A673 (cell line): ENCODE data around the gene MTHFD2L. TPM values are rescaled to one million over a fixed set of nuclear protein-coding genes. Genes with fewer than 3 reads are reported as not detected.

Experiments
- BruUV-seq: library from RNA; stranded (reverse); fragments of 400-500 nt; replicated peaks from 2 replicates; lab custom pipeline; 2021; lab: Mats Ljungman, UMichigan
- CTCF ChIA-PET: fragments of 300-600 bp; sonication (Branson Sonifier 250); formaldehyde crosslinking; loops from one replicate; lab custom pipeline; 2022; ENCODE audit warnings: antibody characterized with exemption; lab: Charles Lee
- POLR2A ChIA-PET: fragments of 300-600 bp; sonication (Branson Sonifier 250); formaldehyde crosslinking; loops from one replicate; lab custom pipeline; 2022; ENCODE audit warnings: antibody characterized with exemption; ENCODE audit not compliant: low non-redundant PET; lab: Charles Lee
- DNase-seq: peaks from one replicate; pipeline ENCODE4 v3.0.0-alpha.2; 2015; ENCODE audit warnings: low spot score
- H3K27ac ChIP-seq: fragments of 200-600 bp; sonication (generic); 2 replicates; pipeline ENCODE4 v1.5.1; 2016; ENCODE audit warnings: mixed run types, low read depth, mild to moderate bottlenecking, mixed read lengths, antibody characterized with exemption, low read length; ENCODE audit not compliant: poor library complexity, severe bottlenecking
- H3K27me3 ChIP-seq: fragments of 200-600 bp; sonication (generic); replicated peaks from 2 replicates; pipeline ENCODE4 v1.6.1; 2017; ENCODE audit warnings: mixed run types, low read depth, mild to moderate bottlenecking, mixed read lengths, antibody characterized with exemption, low read length; ENCODE audit not compliant: insufficient read depth, poor library complexity
- H3K36me3 ChIP-seq: fragments of 200-600 bp; sonication (generic); 2 replicates; pipeline ENCODE4 v1.6.1; 2016; ENCODE audit warnings: mixed run types, mild to moderate bottlenecking, mixed read lengths, antibody characterized with exemption, low read length; ENCODE audit not compliant: insufficient read depth, poor library complexity, severe bottlenecking
- H3K4me1 ChIP-seq: fragments of 200-600 bp; sonication (generic); 2 replicates; pipeline ENCODE4 v1.6.1; 2017; ENCODE audit warnings: mixed run types, mild to moderate bottlenecking, mixed read lengths, antibody characterized with exemption, low read length; ENCODE audit not compliant: insufficient read depth, poor library complexity, severe bottlenecking
- H3K4me3 ChIP-seq: fragments of 200-600 bp; sonication (generic); 2 replicates; pipeline ENCODE4 v1.5.1; 2016; ENCODE audit warnings: low read depth, mixed run types, mild to moderate bottlenecking, mixed read lengths, low read length; ENCODE audit not compliant: poor library complexity, severe bottlenecking
- H3K9me3 ChIP-seq: fragments of 200-600 bp; sonication (generic); 2 replicates; pipeline ENCODE4 v1.6.1; 2016; ENCODE audit warnings: mixed run types, low read depth, mild to moderate bottlenecking, mixed read lengths, antibody characterized with exemption, low read length; ENCODE audit not compliant: poor library complexity, severe bottlenecking
- EZH2 ChIP-seq: fragments of 200-600 bp; sonication (generic); IDR thresholded peaks from 2 replicates; pipeline ENCODE4 v1.6.1; 2017; ENCODE audit warnings: borderline replicate concordance, low read depth, mild to moderate bottlenecking, mixed read lengths, antibody characterized with exemption, low read length; ENCODE audit not compliant: poor library complexity, severe bottlenecking
- intact Hi-C: fragments of 100-400 bp; cut with micrococcal nuclease; formaldehyde crosslinking; loops from one replicate; pipeline ENCODE4 v1.10.0; 2022; ENCODE audit not compliant: unreplicated experiment
- total RNA-seq: library from RNA; stranded (reverse); gene quantifications from 2 replicates; pipeline ENCODE4 v1.2.3, GENCODE V29; 2021
- TF ChIP-seq, protein P1 (sequence below): fragments of 300-800, 200-600 bp; sonication (generic); conservative IDR thresholded peaks from 2 replicates; pipeline ENCODE4 v1.5.1; 2017; ENCODE audit warnings: low read depth, mild to moderate bottlenecking, antibody characterized with exemption, low read length, moderate library complexity, mixed read lengths

MTHFD2L gene
- total RNA-seq, 1 experiment from 2014 or later, result 11.4 TPM

- BruUV-seq, result no TSS peak
- Histone ChIP-seq H3K27me3 (no peaks in the 10 kb centered on the region), H3K27ac (no peak overlapping the region), H3K4me1 (no peaks in the 10 kb centered on the region), H3K9me3 (no peaks in the 10 kb centered on the region), H3K36me3 (no peaks in the 10 kb centered on the region), H3K4me3 (no peak overlapping the region)
- POLR2A ChIA-PET, result no interaction called here
- CTCF ChIA-PET, result no interaction called here
- no peak for TF ChIP-seq EZH2
- TF ChIP-seq, protein P1, sequence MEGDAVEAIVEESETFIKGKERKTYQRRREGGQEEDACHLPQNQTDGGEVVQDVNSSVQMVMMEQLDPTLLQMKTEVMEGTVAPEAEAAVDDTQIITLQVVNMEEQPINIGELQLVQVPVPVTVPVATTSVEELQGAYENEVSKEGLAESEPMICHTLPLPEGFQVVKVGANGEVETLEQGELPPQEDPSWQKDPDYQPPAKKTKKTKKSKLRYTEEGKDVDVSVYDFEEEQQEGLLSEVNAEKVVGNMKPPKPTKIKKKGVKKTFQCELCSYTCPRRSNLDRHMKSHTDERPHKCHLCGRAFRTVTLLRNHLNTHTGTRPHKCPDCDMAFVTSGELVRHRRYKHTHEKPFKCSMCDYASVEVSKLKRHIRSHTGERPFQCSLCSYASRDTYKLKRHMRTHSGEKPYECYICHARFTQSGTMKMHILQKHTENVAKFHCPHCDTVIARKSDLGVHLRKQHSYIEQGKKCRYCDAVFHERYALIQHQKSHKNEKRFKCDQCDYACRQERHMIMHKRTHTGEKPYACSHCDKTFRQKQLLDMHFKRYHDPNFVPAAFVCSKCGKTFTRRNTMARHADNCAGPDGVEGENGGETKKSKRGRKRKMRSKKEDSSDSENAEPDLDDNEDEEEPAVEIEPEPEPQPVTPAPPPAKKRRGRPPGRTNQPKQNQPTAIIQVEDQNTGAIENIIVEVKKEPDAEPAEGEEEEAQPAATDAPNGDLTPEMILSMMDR, result no peak
- intact Hi-C loops, result no loop called here
- DNase-seq, result no peak
Observed at GRCh38 chr4:74258963-74259362, 101.0 kb downstream of the MTHFD2L start.

GRCh38 chr4:74260036-74260435 is 102.1 kb downstream of the MTHFD2L start:
- no TSS peak for BruUV-seq
- TF ChIP-seq, protein P1, result no peak
- no peak for TF ChIP-seq EZH2
- Histone ChIP-seq H3K4me3 (no peak overlapping the region), H3K36me3 (no peaks in the 10 kb centered on the region), H3K27ac (no peak overlapping the region), H3K9me3 (no peaks in the 10 kb centered on the region), H3K4me1 (no peaks in the 10 kb centered on the region), H3K27me3 (no peaks in the 10 kb centered on the region)
- DNase-seq, result no peak
- intact Hi-C loops, result no loop called here
- CTCF ChIA-PET, result no interaction called here
- POLR2A ChIA-PET, result no interaction called here

DNA sequence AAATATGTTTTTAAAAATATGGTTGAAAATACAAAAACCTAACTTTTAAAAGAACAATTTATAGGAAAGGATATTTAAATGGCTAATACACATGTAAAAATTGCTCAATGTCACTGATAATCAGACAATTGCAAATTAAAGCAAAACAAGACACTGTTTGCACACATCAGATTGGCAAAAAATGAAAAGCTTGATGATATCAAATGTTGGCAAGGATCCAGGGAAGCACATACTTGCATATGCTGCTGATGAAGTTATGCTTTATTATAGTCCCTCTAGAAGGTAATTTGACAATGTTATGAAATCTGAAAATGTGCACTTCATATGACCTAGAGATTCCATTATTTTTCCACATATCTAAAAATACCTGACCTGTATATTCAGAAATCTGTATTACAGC is 104.6 kb downstream of the MTHFD2L start:
- ChIA-PET CTCF (no interaction called here), POLR2A (no interaction called here)
- TF ChIP-seq, protein P1, result no peak
- TF ChIP-seq EZH2, result no peak
- intact Hi-C loops, result no loop called here
- Histone ChIP-seq H3K4me1 (no peaks in the 10 kb centered on the region), H3K27ac (no peak overlapping the region), H3K36me3 (no peaks in the 10 kb centered on the region), H3K9me3 (no peaks in the 10 kb centered on the region), H3K27me3 (no peaks in the 10 kb centered on the region), H3K4me3 (no peak overlapping the region)
- DNase-seq, result no peak
- no TSS peak for BruUV-seq
